ENCODE data around the gene NEU1.

NEU1 gene

GRCh38 chr6:31861150-31861549, 1.5 kb downstream of the NEU1 start:
- H2AK5ac ChIP-seq (ENCODE audit: low read length, severe bottlenecking): no peak overlapping the region
- no peak overlapping the region for H3K4me2 ChIP-seq (ENCODE audit: low read length, poor library complexity, severe bottlenecking)
- WGBS: 99% methylated on average over 7 of the region's 7 CpGs

GRCh38 chr6:31860349-31860748, 2.3 kb downstream of the NEU1 start:
- Histone ChIP-seq H2AFZ (ENCODE audit: low read depth, low read length) (no peak overlapping the region), H3K9ac (ENCODE audit: low read length) (no peak overlapping the region), H2BK5ac (ENCODE audit: low read depth, low read length, poor library complexity, severe bottlenecking) (no peak overlapping the region), H2BK15ac (ENCODE audit: low read depth, poor library complexity, severe bottlenecking) (no peak overlapping the region), H2BK120ac (ENCODE audit: low read depth, low read length) (no peak overlapping the region), H3K27ac (ENCODE audit: low read length, poor library complexity, severe bottlenecking) (no peak overlapping the region), H3K18ac (ENCODE audit: low read depth in 1 of 2, low read length in 2 of 2) (no peak overlapping the region), H3K9me3 (ENCODE audit: control insufficient read depth, low read length) (no peaks in the 10 kb centered on the region), H3K4ac (ENCODE audit: low read depth in 1 of 2, low read length in 2 of 2) (no peak overlapping the region), H2AK5ac (ENCODE audit: low read length, severe bottlenecking) (no peak overlapping the region), H3K23ac (ENCODE audit: low read length in 2 of 2) (no peak overlapping the region), H3K27me3 (ENCODE audit: control insufficient read depth in 1 of 2, insufficient read depth in 1 of 2, low read length in 2 of 2) (no peaks in the 10 kb centered on the region), H3K36me3 (ENCODE audit: control insufficient read depth in 1 of 2, insufficient read depth in 2 of 2, low read depth in 1 of 2, low read length in 2 of 2) (peaks cover 35 to 43% of the 10 kb centered on the region in 2 experiments), H4K8ac (ENCODE audit: low read length) (no peak overlapping the region), H3K14ac (ENCODE audit: low read length in 2 of 2) (no peak overlapping the region), H3K79me1 (replicated peaks; ENCODE audit: low read length, poor library complexity, severe bottlenecking) (peaks cover 33% of the 10 kb centered on the region), H3K4me1 (ENCODE audit: control insufficient read depth, insufficient read depth, low read depth, low read length) (peaks cover 11% of the 10 kb centered on the region), H3K4me2 (ENCODE audit: low read length, poor library complexity, severe bottlenecking) (no peak overlapping the region), H2BK12ac (ENCODE audit: low read length in 2 of 2) (no peak overlapping the region), H4K91ac (ENCODE audit: low read length) (no peak overlapping the region), H3K4me3 (ENCODE audit: insufficient read depth in 1 of 2, low read depth in 1 of 2, low read length in 2 of 2) (no peak overlapping the region)
- no peak for DNase-seq
- WGBS: over 99% methylated on average over 13 of the region's 13 CpGs

More at GRCh38 chr6:31861150-31861549, 1.5 kb downstream of the NEU1 start:
- H2BK15ac ChIP-seq (ENCODE audit: low read depth, poor library complexity, severe bottlenecking): no peak overlapping the region
- no peak overlapping the region for H3K4ac ChIP-seq (ENCODE audit: low read depth in 1 of 2, low read length in 2 of 2)
- H4K91ac ChIP-seq (ENCODE audit: low read length): no peak overlapping the region
- no peak overlapping the region for H2BK120ac ChIP-seq (ENCODE audit: low read depth, low read length)
- H3K27me3 ChIP-seq (ENCODE audit: control insufficient read depth in 1 of 2, insufficient read depth in 1 of 2, low read length in 2 of 2): no peaks in the 10 kb centered on the region
- H2BK12ac ChIP-seq (ENCODE audit: low read length in 2 of 2): no peak overlapping the region
- H3K27ac ChIP-seq (ENCODE audit: low read length, poor library complexity, severe bottlenecking): no peak overlapping the region
- peak overlapping the region; percentile 97 for H3K9ac ChIP-seq (ENCODE audit: low read length)
- H3K14ac ChIP-seq (ENCODE audit: low read length in 2 of 2): no peak overlapping the region
- H3K79me1 ChIP-seq (replicated peaks; ENCODE audit: low read length, poor library complexity, severe bottlenecking): peaks cover 33% of the 10 kb centered on the region
- DNase-seq: no peak
- H3K4me3 ChIP-seq (ENCODE audit: insufficient read depth in 1 of 2, low read depth in 1 of 2, low read length in 2 of 2): no peak overlapping the region
- H3K18ac ChIP-seq (ENCODE audit: low read depth in 1 of 2, low read length in 2 of 2): no peak overlapping the region
- no peak overlapping the region for H2BK5ac ChIP-seq (ENCODE audit: low read depth, low read length, poor library complexity, severe bottlenecking)
- no peak overlapping the region for H4K8ac ChIP-seq (ENCODE audit: low read length)
- H3K4me1 ChIP-seq (ENCODE audit: control insufficient read depth, insufficient read depth, low read depth, low read length): peaks cover 11% of the 10 kb centered on the region
- H2AFZ ChIP-seq (ENCODE audit: low read depth, low read length): no peak overlapping the region
- no peaks in the 10 kb centered on the region for H3K9me3 ChIP-seq (ENCODE audit: control insufficient read depth, low read length)
- peaks cover 31 to 43% of the 10 kb centered on the region in 2 experiments for H3K36me3 ChIP-seq (ENCODE audit: control insufficient read depth in 1 of 2, insufficient read depth in 2 of 2, low read depth in 1 of 2, low read length in 2 of 2)
- H3K23ac ChIP-seq (ENCODE audit: low read length in 2 of 2): no peak overlapping the region

- H3K14ac ChIP-seq (ENCODE audit: low read length in 2 of 2): no peak overlapping the region
- no peak overlapping the region for H4K91ac ChIP-seq (ENCODE audit: low read length)
- DNase-seq: no peak
- no peak overlapping the region for H4K8ac ChIP-seq (ENCODE audit: low read length)
- peaks cover 36 to 43% of the 10 kb centered on the region in 2 experiments for H3K36me3 ChIP-seq (ENCODE audit: control insufficient read depth in 1 of 2, insufficient read depth in 2 of 2, low read depth in 1 of 2, low read length in 2 of 2)
- no peak overlapping the region for H3K18ac ChIP-seq (ENCODE audit: low read depth in 1 of 2, low read length in 2 of 2)
- H2BK15ac ChIP-seq (ENCODE audit: low read depth, poor library complexity, severe bottlenecking): no peak overlapping the region
- no peak overlapping the region for H3K4me2 ChIP-seq (ENCODE audit: low read length, poor library complexity, severe bottlenecking)
- no peak overlapping the region for H2BK120ac ChIP-seq (ENCODE audit: low read depth, low read length)
- H3K4me1 ChIP-seq (ENCODE audit: control insufficient read depth, insufficient read depth, low read depth, low read length): peaks cover 11% of the 10 kb centered on the region
- H3K27me3 ChIP-seq (ENCODE audit: control insufficient read depth in 1 of 2, insufficient read depth in 1 of 2, low read length in 2 of 2): no peaks in the 10 kb centered on the region
- H2AK5ac ChIP-seq (ENCODE audit: low read length, severe bottlenecking): no peak overlapping the region
- H3K9me3 ChIP-seq (ENCODE audit: control insufficient read depth, low read length): no peaks in the 10 kb centered on the region
- WGBS: 99% methylated on average over 11 of the region's 11 CpGs
- no peak overlapping the region for H3K4me3 ChIP-seq (ENCODE audit: insufficient read depth in 1 of 2, low read depth in 1 of 2, low read length in 2 of 2)
- H3K4ac ChIP-seq (ENCODE audit: low read depth in 1 of 2, low read length in 2 of 2): no peak overlapping the region
- no peak overlapping the region for H3K9ac ChIP-seq (ENCODE audit: low read length)
- no peak overlapping the region for H2BK5ac ChIP-seq (ENCODE audit: low read depth, low read length, poor library complexity, severe bottlenecking)
- no peak overlapping the region for H2AFZ ChIP-seq (ENCODE audit: low read depth, low read length)
- H3K27ac ChIP-seq (ENCODE audit: low read length, poor library complexity, severe bottlenecking): no peak overlapping the region
- no peak overlapping the region for H3K23ac ChIP-seq (ENCODE audit: low read length in 2 of 2)
- peaks cover 33% of the 10 kb centered on the region for H3K79me1 ChIP-seq (replicated peaks; ENCODE audit: low read length, poor library complexity, severe bottlenecking)
- no peak overlapping the region for H2BK12ac ChIP-seq (ENCODE audit: low read length in 2 of 2)
Measured at GRCh38 chr6:31859923-31860322, 2.7 kb downstream of the NEU1 start.

GRCh38 chr6:31858707-31859106, 3.9 kb downstream of the NEU1 start:
- Histone ChIP-seq H2BK5ac (ENCODE audit: low read depth, low read length, poor library complexity, severe bottlenecking) (no peak overlapping the region), H4K91ac (ENCODE audit: low read length) (no peak overlapping the region), H3K23ac (ENCODE audit: low read length in 2 of 2) (no peak overlapping the region), H4K8ac (ENCODE audit: low read length) (no peak overlapping the region), H3K27me3 (ENCODE audit: control insufficient read depth in 1 of 2, insufficient read depth in 1 of 2, low read length in 2 of 2) (no peaks in the 10 kb centered on the region), H3K4ac (ENCODE audit: low read depth in 1 of 2, low read length in 2 of 2) (no peak overlapping the region), H2BK12ac (ENCODE audit: low read length in 2 of 2) (no peak overlapping the region), H2AFZ (ENCODE audit: low read depth, low read length) (no peak overlapping the region), H2AK5ac (ENCODE audit: low read length, severe bottlenecking) (no peak overlapping the region), H2BK120ac (ENCODE audit: low read depth, low read length) (no peak overlapping the region), H3K9ac (ENCODE audit: low read length) (no peak overlapping the region), H3K14ac (ENCODE audit: low read length in 2 of 2) (no peak overlapping the region), H3K4me3 (ENCODE audit: insufficient read depth in 1 of 2, low read depth in 1 of 2, low read length in 2 of 2) (no peak overlapping the region), H3K36me3 (ENCODE audit: control insufficient read depth in 1 of 2, insufficient read depth in 2 of 2, low read depth in 1 of 2, low read length in 2 of 2) (peaks cover 36 to 43% of the 10 kb centered on the region in 2 experiments), H3K18ac (ENCODE audit: low read depth in 1 of 2, low read length in 2 of 2) (no peak overlapping the region), H3K4me1 (ENCODE audit: control insufficient read depth, insufficient read depth, low read depth, low read length) (peaks cover 11% of the 10 kb centered on the region), H3K4me2 (ENCODE audit: low read length, poor library complexity, severe bottlenecking) (no peak overlapping the region), H2BK15ac (ENCODE audit: low read depth, poor library complexity, severe bottlenecking) (no peak overlapping the region), H3K9me3 (ENCODE audit: control insufficient read depth, low read length) (no peaks in the 10 kb centered on the region), H3K27ac (ENCODE audit: low read length, poor library complexity, severe bottlenecking) (no peak overlapping the region), H3K79me1 (replicated peaks; ENCODE audit: low read length, poor library complexity, severe bottlenecking) (peaks cover 33% of the 10 kb centered on the region)
- 91% methylated on average over 7 of the region's 8 CpGs for WGBS
- DNase-seq: no peak
